NCI-H1694 treated with DMSO at 0.1 percent for 48 hours (cell line): ENCODE results near the gene PLD6.

Source experiments
- DNase-seq: peaks from one replicate; lab custom pipeline; 2025; lab: John Stamatoyannopoulos, UW

The PLD6 gene

DNA sequence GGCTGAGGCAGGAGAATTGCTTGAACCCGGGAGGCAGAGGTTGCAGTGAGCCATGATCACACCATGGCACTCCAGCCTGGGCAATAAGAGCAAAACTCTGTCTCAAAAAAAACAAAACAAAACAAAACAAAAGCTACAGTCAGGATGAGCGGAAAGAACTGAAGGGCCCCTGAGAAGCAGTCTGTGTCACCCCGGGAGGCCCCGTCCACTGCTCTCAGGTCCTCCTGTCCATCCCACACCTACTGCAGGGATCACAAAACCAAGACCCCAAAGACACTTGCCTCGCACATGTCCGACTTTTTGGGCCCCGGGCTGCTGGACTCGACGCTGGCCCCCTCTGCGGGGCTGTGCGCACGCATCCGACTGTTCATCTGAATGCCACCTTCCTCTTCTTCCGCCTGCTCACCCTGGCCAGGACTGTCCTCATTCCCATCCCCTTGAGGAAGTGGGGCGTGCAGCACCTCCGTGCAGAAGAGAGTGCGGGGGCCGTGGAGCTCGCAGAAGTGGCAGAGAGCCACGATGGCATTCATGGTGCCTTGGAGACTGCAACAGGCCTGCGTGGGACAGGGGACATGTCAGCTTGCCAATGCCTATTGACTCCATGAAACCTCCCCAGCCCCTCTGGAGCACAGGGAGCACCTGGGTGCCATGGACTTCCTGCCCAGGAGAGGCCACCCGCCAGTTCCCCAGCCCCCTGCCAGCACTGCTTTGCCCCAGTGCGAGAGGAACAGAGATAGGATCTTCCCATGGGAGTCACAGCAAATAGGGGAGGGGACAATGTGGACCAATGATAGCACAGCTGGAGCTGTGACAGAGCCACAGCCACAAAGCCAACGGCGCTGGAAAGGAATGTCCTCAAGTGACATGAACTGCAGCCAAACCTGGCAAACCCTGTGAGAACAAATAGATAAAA, 21.7 kb upstream of the PLD6 start:
- no peak for DNase-seq

DNA sequence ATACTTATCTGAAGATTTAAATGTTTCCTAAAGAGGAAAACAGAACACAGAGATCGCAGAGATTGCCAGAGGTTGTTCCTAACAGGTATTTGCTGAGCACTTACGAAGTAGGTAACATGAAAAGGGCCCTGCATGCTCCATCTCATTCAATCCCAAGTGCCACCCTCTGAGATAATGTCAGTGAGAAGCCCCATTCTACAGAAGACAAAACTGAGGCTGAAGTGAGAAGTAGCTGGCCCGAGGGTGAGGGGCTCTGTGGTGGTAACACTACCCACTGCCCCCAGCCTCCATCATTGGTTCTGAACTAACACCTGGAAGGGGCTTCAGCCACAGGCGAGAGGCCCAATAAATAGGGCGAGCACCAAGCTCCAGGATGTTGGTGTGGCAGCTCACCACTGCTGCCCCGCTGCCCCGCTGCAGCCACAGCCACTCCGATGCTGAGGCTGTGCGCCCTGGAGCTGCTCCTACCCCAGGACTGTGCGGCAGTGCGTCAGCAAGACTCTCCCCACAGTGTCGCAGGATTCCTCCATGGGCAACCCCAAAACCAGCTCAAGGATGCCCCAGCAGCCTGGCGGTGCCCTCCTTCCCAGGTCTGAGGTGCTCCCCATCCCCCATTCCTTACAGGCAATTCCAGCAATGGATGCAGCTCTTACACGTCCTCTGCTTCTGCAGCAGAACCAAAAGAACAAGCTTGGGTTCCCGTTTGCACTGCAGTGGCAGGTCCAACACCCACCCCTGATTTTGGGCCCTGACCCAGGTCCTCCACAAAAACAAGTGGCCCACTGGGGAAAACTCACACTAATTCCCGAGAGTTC, 20.5 kb upstream of the PLD6 start:
- no peak for DNase-seq

DNA sequence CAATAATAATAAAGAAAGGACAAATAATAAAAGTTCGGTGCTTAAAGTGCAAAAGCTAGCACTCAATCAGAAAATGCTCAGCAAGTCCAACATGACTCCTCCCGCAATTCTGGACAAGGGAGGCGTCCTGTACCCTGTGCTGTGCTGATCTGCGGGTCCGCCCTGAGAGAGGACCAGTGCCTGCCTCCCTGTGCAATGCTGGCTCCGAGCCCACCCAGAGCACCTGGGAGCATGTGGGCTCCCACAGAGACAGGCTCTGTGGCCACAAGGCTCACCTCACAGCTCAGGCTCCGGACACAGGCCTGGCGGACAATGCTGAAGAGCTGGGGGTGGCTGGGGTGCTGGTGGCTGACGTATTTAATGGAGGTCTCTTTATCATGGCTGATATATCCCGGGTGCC, 19.8 kb upstream of the PLD6 start:
- no peak for DNase-seq

DNA sequence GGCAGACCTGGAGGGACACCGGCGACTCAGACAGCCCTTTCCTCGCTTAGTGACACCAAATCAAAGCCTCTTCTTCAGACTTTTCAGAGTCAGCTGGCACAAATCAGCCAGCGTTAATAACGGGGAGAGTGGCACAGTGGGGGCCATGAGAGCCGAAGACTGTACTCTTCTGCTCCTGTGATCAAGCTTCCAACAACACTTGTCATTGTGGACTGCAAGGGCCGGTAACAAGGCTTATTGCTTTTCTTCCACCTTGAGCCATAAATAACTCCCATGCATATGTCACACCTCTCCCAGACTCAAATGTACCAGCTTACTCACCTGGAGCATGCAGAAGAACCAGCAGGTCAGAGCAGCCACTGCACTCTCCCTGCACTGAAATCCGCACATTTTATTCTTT, 18.0 kb upstream of the PLD6 start:
- no peak for DNase-seq

DNA sequence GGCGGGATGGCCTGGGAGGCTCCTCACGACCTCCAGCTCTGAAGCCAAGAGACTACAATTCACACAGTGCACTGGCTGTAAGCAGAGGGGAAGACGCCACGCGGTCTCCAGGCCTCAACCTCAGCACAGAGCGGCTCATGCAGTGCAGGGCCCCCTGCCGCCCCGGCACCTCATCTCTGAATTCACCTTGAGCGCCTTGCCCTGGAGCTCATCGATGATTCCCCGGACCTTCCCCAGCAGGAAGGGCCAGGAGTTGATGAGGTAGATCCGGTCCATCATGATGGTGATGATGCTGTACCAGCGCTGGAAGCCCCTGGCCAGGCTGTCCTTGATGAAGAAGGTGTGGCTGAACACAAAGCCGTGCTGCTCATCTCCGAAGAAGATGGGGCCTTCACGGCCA, 17.6 kb upstream of the PLD6 start:
- no peak for DNase-seq

DNA sequence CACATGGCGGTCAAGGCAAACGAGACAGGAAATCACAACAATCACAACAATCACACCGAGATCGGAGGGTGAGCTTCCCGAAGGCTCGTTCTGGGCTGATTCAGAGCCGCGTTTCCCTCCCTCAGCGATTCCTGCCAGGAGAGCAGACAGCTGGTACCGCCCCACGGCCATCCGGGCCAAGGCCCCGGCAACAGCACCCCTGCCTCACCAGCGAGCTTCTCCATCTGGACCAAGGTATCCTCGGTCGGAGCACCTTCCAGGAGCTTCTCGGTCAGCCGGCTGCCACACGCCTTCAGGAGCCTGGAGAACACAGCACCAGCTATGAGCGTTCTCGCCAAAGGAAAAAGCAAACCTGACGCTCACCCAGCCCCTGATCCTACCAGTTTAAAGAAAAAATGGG, 15.2 kb upstream of the PLD6 start:
- DNase-seq, result no peak

DNA sequence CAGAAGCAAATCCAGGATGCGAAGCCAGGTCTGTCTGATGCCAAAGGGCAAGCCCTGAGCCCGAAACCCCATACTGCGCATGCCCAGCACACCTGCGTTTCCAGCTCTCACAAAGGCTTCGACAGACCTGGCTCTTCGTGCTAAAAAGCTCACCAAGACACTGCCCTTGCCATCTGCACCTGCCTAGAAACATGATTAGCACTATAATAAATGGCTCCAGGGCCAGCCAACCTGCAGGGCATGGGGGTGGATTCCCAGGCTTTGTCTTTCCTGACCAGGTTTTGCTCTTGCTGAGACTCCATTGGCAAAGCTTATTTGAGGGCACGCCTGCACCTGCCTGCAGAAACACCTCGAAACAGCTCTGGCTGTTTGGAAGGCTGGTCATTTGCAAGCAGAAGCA, 14.4 kb upstream of the PLD6 start:
- DNase-seq, result no peak

DNA sequence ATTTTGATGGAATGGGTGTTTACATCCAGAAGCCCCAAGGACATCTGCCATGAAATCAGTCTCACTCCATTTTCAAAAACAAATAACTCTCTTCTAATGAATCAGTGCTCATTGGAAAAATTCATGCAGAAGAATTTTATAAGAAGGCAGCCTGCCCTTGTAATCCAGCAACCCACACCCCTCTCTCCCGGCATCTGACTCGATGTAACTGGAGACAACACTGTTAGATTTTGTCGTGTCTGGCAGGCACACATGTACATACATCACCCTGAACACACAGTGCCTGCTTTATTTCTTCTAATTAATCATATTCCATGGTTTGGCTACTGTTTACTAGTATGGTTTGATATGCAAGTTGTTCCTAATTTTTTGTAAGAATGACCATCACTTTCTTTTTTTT, 11.9 kb upstream of the PLD6 start:
- DNase-seq, result no peak

DNA sequence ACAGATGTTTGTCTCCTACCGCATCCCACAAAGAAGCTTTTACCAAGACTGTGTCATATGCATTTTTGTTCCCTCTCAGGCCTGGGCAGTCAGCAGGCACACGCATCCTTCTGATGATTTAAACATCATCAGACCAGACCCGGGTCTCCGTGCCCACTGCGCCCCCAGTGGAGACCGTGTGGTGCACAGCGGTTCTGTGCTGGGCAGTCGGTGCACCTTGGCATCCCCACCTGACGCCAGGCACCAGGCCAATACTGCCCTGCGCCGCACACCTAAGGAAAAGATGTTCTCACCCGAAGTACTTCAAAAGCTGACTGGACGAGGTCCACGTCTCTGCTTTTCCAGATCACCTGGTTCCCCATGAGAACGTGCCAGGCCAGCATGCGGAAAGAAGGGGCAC, 10.6 kb upstream of the PLD6 start:
- DNase-seq, result no peak

DNA sequence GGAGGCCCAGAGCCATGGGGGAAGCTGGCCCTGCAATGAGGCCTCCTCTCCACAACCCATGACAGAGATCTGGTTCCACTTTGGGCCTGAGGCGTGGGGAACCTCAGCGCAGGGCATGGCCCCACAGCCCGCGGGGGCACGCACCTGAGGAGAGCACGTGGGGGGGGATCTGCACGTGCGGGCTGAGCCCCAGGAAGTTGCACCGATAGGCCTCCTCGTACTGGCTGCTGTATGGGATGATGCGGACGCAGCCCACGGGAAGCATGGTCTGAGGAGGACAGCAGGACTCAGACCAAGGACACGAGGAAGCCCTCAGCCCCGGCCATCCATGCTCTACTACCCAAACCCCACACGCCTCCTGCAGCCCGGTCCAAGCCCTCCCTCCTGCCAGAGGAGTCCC, 10.1 kb upstream of the PLD6 start:
- DNase-seq, result no peak

DNA sequence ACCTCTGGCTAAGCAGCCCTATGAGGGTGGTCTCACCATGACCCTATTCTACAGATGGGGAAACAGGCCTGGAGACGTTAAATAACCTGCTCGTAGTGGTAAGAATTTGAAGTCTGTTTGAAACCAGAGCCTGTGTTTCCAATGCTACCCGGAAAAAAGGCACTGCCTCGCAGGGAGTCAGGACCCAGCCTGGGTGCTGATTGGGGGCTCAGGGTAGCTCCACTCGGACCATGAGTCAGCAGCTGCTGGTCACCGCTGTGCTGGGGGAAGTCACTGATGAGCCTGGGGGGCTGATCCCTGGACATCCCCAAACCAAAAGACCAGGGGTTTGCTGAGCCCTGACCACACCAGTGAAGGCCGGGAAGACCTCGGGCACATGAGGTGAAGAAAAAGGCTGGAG, 9.4 kb upstream of the PLD6 start:
- DNase-seq, result no peak

DNA sequence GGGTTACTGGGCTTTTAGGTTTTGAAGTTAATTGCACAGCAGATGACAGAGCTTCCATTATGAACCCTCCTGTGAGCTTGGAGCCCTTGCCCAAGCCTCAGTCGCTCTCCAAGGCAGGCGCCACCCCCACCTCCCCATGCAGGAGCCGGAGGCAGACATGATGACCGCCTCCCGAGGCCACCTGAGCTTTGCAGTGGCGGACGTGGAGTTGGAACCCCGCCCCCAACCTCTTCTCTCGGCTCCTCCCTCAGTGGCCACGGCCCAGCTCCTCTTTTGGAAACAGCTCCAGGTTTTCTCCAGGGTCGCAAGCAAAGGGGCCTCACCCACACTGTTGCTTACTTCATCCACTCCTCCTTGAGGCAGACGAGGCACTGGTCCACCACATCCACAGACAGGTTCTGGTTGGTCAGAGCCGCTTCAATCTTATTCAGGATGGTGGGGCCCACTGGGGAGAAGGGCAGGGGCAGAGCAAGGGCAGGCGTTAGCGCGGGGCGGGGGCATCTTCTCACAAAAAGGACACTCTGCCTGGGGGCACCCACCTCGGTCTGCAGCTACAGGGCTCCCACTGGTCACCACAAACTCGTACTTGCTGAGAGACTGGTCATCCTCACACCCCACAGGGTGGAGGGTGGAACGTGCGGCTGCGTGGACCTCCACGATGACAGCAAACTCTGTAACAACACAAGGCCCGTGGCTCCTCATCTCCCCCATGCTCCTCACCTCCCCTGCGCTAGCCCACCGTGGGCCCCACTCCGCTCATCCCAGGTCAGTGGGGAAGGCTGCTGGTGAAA, 8.7 kb upstream of the PLD6 start:
- DNase-seq, result no peak

DNA sequence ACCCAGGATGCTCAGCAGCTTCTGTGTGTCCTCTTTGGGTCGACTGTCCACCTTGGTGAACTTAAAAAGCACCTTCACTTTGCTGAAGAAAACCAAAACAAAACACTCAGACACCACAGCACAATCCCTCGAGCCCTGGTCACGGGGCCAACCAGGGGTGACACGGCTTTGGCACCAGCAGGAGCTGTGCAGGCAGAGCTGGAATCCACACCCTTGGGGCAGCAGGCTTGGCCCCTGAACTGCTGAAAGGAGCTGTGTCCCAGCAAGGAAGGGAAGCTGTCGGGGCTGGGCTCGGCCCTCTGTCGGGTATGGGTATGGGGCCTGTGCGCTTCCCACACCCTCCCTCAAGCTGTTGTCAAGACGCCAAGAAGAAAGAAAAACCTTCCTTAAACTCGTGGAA, 7.6 kb upstream of the PLD6 start:
- DNase-seq, result no peak

DNA sequence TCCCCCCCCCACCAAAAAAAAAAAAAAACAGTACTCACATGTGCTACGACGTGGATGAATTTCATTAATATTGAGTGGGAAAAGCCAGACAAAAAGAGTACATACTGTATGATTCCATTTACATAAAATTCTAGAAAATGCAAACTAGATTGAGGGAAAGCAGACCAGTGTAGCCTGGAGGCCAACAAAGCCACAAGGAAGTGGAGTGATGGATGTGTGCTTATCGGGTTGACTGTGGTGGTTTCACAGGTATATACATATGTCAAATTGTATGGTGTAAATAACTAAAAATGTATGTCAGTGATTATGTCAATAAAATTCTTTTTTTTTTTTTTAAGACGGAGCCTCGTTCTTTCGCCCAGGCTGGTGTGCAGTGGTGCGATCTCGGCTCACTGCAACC, 1.9 kb upstream of the PLD6 start:
- no peak for DNase-seq

DNA sequence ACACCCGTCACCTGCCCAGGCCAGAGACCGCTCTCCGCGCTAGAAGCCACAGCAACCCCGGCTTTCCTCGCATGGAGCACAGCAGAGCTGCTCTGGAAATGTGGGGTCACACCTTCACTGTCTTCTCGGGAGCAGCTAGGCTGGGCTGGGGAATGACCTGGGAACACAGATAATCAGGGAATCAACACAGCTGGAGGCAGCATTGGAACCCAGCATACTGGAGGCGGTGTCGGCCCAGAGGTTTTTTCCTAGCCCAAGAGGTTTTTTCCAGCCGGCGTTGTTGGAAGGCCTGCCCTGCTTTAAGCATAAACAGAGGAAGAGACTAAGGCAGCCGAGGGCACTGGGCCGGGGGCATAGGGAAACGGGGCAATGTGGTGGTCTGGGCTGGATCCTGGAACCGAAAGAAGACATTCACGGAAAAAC, 791 bp upstream of the PLD6 start:
- DNase-seq, result no peak

DNA sequence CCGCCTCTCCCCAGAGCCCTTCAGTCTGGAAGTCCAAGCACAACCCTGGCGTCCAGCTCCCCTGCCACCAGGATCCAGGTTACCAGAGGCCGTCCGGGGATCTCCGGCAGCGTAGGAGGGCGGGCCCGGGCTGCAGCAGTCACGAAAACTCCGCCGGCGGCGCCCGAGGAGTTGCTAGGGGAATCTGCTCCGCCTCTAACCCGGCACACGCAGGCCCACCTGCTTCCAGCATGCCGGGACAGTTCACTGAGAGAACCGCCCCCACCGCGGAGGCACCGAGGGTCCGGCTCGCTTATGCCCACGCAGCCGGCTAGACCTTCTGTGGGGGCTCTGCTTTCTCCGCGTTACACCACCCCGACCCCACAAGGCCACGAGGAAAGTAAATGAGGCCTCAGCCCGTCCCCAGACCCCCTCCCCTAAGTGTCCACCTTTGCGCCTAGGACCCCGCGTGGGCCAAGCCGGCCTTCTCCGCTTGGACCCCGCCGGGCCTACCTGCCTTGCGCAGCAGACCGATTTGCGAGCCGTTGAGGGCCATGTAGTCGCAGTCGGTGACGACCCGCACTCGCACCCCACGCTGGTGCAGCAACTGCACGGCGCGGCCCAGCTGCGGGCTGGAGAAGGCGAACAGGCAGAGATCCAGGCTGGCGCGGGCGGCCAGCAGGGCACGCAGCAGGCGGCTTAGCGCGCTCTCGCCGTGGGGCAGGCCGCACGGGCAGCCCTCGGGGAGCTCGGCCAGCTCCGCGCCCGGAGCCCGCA, 587 bp downstream of the PLD6 start:
- DNase-seq, result peak; percentile 25

DNA sequence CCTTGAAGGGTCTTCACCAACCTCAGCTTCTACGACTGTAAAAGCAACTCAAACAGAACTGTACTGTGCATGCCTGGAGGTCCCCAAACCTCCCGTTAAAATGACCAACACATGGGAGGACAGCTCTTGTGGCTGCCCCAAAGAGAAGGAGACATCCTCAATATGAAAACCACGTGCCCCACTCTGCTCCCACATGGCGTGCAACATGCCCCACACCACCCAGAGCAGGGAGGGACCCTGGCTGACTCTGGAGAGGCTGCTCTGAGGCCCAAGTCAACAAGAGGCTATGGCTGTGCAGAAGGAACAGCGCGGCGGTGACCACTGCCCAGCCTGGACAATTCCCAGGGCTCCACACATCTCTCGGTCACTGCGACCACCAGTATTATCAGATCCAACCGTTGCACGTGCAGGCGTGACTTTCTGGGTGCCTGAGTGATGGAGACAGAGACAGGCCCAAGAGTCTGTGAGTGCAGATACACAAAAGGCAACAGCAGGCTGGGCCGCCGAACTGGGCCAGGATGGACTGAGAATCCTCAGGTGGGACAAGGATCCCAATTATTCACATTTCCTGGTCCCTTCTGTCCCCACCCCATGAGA, 1.4 kb downstream of the PLD6 start:
- no peak for DNase-seq

DNA sequence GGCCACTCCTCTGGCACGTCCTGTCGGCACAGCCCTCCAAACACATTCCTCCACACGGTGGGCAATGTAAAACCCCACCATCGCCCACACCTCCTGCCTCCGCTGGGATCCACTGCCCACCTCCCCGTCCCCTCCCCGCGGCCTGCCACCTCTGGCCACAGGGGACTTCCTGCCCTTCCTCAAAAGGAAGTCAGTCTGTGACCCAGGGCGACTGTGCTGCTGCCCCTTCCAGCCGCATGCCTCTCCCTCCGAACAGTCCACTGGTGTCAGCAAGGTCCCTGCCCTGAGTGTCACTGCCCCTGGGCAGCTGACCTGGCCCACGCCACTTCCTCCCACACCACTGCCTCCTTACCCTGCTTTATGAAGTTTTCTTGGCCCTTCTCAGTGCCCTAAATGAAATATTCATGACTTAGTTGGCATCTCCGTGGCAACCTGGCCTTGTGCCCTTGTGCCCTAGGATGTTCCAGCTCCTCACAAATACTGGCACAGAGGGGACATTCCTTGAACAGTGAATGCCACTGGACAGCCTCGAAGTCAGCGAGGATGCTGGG, 2.0 kb downstream of the PLD6 start:
- no peak for DNase-seq

DNA sequence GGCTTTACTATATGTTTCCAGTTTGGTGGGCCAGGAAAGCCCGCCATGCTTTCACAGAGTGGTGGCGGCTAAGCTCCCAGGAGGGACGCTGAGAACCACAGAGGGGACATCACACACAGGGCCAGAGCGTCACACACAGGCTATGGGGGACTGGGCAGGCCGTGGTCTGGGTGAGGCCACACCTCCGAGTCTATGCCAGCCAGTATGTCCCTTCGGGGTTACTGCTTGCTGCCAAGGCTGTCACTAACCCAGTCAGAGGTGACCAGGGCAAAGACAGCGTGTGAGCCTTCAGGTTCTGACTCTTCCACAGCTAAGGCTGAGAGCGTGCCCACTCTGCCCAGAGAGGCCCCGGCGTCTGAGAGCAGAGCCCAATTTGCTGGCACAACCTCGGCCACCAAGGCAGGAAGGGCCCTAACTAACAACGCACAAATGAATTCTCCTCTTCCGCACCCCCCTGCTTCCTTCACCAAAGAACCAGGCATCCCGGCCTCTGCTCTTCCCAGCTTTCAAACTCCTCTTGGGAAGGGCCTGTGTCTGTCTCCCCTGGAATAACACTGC, 2.9 kb downstream of the PLD6 start:
- DNase-seq, result no peak

DNA sequence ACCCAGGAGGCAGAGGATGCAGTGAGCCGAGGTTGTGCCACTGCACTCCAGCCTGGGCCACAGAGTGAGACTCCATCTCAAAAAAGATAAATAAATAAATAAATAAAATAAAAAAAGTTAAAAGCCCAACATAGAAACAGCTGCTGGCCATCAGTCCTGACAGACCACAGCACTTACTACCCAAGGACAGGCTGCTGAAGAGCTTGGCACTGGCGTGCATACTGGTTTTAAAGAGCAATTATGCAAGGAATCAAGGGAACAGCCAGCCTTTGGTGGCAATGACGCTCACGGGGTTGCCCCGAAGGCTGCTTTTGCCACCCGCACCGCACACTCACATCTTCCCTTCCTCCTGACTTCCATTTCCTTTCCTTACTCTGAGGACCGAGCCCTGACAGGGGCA, 4.2 kb downstream of the PLD6 start:
- DNase-seq, result no peak

DNA sequence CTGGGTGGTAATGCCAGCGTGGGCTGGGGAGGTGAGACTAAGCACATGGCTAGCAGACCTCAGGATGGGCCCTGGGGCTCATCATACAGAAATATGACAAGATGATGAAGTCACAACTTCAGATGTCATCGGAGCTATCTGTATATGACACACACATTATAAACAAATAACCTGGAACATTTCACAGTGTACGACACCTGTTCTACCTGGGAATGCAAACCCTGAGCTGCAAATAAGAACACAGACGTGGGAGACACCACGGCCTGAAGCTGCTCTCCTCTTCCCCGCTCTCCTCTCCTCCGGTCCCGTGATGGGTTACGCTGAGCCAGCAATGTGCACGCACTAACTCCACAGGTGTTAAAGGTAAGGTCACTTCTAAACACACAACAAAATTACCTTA, 4.9 kb downstream of the PLD6 start:
- no peak for DNase-seq
